Activated T-cell treated with anti-CD3 and anti-CD28 coated beads, Interleukin-2, amount 50 U/mL, for 1 hour (primary cell): ENCODE results near the gene CHRM1.
"Not testable (repeated sequence)": the region's sequence is repeated elsewhere in the genome, so short reads cannot be mapped to it uniquely, and the experiment has no call there.

Experiments
- DNase-seq: peaks from one replicate; pipeline ENCODE4 v3.0.0-alpha.2; 2020

The CHRM1 gene, protein sequence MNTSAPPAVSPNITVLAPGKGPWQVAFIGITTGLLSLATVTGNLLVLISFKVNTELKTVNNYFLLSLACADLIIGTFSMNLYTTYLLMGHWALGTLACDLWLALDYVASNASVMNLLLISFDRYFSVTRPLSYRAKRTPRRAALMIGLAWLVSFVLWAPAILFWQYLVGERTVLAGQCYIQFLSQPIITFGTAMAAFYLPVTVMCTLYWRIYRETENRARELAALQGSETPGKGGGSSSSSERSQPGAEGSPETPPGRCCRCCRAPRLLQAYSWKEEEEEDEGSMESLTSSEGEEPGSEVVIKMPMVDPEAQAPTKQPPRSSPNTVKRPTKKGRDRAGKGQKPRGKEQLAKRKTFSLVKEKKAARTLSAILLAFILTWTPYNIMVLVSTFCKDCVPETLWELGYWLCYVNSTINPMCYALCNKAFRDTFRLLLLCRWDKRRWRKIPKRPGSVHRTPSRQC

DNA sequence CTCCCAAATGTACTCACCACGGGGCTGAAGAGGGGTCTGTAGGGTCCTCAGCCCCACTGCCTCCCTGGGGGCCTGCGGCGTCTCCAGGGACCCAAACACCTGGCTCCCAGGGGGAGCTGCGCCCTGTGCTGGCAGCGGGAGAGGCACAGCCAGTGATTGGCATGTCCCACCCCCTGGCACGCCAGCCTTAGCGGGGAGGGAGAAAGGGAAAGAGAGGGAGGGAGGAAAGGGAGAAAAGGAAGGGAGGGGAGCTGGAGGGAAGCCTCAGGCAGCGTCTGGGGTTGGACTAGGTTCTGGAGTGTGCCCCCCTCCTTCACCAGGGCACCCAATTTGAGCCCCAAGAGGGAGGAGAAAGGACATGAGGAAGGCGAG is at the start of gene CHRM1:
TSS of gene CHRM1 (minus strand) at position 163 of the 372 bp plus-strand sequence. CDS start 10,263 bp downstream, outside the sequence.
- DNase-seq = no peak

GRCh38 chr11:62965574-62965973 is 44.4 kb upstream of the CHRM1 start:
- DNase-seq = no peak

DNA sequence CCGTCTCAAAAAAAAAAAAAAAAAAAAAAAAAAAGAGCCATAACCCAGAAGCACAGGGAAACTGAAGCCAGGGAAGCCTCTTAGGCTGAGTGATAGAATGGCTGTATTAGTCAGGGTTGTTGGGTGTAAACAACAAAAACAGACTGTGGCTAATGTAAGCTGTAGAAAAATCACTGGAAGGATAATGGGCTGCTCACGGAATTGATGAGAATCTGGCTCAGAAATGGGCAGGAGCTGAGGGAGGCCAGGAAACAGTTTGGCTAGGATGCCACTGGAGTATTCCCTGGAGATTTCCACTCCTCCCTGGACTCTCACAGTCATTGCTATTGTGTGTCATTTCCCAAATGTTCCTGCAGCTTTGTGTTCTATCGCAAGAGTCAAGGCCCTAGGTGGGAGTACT is 41.2 kb upstream of the CHRM1 start:
- DNase-seq = no peak

DNA sequence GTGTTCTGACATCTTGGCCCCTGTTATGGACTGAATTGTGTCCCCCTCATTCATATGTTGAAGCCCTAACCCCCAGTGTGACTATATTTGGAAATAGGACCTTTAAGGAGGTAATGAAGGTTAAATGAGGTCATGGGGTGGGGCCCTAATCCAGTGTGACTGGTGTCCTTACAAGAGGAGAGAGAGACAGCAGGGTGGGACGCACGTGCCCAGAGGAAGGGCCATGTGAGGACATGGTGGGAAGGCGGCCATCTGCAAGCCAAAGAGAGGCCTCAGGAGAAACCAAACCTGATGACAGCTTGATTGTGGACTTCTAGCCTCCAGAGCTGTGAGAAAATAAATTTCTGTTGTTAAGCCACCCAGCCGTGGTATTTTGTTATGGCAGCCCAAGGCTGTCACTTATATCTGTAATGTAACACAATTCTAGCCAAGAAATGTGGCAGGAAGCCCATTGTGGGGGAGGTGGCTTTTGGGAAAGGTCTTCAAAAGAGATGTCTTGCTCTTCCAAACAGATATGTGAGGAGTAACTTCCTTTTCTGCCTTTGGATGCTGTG is 39.9 kb upstream of the CHRM1 start:
- no peak for DNase-seq

DNA sequence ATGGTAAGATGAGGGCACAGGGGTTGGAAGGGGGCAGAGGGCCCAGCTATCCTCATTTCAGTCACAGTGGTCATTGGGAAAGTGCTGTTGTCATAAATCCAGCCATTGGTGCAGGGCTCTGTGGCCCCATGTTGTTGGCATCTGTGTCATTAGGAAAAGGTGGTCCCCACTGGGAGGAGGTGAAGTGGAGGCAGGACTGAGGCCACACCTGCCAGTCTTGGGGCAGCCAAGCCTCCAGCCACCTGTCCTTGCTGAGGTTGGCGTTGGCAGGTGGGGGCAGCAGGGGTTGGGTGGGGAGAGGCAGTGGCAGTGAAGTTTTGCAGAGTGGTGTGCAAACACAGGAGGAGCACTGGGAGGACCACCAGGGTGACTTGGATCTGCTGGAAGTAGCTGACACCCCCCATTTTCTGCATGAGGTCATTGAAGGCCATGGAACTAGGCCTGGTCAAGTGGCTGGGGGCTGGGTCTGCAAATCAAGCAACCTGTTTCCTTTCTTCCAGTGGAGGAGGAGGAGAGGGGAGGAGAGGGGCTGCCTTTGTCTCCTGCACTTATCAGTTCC is 38.3 kb upstream of the CHRM1 start:
- DNase-seq = no peak

DNA sequence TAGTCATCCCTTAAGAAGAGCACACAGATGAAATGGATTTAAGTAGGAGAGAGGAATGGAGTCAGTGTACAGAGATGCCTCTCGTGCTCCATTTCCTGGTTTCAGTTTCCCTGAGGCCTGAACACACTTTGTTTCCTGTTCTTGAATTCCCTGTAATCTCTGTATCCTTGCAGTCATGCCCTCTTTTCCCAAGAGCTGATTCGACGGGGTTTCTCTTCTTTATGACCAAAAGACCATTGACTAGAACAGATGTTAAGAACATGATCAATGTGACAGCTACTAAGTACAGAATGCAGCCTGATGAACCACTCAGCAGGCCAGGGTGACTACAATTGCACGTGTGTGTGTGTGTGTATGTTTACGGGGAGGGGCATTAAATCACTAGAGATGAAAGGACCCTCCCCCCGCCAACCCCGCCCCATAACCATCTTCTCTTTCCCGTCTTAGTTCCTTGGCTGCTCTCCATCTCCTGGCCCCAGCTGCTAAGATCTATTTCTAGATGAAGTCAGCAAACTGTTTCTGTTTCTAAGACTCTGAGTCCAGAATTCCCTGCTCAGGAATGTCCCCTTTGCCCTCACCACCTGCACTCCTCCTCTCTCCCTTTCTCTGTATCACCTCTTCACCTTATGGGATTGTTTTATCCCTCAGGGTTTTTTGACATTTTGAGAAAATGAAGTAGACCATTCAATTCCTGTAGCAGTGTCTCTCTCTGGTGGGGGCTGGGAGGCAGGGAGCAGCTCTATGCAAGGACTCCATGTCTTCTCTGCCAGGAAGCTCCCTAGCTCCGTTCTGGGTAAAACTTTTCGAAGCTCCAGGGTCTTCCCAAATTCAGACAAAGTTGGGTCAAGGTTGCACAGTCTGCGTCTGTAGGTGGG is 37.6 kb upstream of the CHRM1 start:
- no peak for DNase-seq

DNA sequence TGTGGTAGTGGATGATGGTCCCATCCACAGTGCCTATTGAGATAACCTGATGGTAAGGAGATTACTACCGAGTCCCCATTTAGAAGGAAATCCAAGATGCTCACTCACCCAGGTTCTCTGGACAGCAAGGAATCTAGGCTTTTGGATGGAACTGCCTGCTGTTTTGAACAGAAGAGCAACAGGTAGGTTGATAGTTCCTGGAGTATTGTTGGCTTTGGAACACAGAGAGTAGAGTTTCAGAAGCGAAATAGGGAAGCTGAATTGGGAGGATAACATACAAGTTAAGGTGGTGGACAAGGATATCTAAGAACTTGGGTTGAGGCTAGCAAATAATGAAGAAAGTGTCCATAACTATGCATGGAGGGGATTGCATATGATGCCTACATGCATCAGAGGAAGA is 36.0 kb upstream of the CHRM1 start:
- no peak for DNase-seq

GRCh38 chr11:62954478-62954877 is 33.3 kb upstream of the CHRM1 start:
- no peak for DNase-seq

DNA sequence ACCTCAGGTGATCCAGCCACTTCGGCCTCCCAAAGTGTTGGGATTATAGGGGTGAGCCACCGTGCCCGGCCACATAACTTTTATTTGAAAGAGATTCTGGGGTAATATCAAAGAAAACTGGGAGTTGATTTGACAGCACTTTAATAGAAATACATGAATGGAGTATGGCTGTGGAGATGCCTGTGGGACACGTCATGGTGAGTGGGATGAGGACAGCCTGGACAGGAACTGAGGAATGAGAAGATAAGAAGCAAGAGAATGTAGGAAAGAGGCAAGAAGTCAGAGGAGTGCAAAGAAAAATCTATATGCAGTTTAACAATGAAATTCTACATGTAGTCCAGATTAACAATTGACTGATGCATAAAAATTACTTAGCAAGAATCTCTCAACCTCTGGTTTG is 32.6 kb upstream of the CHRM1 start:
- DNase-seq = no peak

DNA sequence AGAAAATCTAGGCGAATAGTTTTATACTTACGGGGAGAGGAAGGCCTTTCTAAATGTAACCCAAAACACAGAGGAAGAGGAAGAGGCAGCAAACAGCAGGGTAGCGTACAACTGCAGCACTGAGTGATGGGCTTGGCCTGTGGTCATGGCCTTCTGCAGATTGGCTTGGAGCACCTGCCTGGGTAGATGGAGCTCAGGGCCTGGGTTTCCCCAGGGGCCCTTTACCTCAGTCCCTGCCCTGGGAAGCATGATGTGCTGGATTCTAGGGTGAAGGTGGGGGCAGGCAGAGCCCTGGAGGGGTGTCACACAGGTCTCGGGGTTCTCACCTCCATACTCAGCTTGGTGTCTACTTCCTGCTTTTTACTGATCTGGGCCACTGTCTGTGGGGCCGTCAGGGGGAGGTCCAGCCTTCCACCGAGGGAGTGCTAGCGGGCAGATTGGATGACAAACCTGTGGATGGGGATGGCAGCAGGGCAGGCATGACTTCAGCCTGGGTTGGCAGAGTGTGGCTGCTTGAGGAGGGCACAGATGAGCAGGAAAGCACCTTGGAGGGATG is 27.7 kb upstream of the CHRM1 start:
- DNase-seq = no peak

- DNase-seq = not testable (repeated sequence)
Measured at GRCh38 chr11:62945538-62945937, 24.4 kb upstream of the CHRM1 start.

GRCh38 chr11:62937528-62937927 is 16.4 kb upstream of the CHRM1 start:
- not testable (repeated sequence) for DNase-seq

DNA sequence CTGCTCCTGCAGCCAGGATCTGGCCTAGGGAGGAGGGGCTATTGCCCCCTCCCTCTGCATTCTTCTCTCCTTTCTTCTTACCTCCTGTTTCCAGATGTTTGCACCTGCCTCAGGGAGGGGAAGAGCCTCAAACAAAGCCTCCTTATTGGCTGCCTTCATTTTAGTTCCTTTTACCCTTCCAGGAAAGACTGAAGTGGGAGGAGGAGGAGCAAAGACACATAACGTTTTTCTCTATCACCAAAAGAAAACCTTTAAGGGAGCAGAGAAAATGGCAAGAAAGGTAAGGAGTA is 13.3 kb upstream of the CHRM1 start:
- no peak for DNase-seq

GRCh38 chr11:62933750-62934495 is 12.8 kb upstream of the CHRM1 start:
- no peak for DNase-seq

- DNase-seq = no peak
Measured at GRCh38 chr11:62933285-62933684, 12.1 kb upstream of the CHRM1 start.

GRCh38 chr11:62931499-62932278 is 10.5 kb upstream of the CHRM1 start:
- DNase-seq = no peak

- no peak for DNase-seq
Measured at GRCh38 chr11:62930666-62931065, 9.5 kb upstream of the CHRM1 start.

DNA sequence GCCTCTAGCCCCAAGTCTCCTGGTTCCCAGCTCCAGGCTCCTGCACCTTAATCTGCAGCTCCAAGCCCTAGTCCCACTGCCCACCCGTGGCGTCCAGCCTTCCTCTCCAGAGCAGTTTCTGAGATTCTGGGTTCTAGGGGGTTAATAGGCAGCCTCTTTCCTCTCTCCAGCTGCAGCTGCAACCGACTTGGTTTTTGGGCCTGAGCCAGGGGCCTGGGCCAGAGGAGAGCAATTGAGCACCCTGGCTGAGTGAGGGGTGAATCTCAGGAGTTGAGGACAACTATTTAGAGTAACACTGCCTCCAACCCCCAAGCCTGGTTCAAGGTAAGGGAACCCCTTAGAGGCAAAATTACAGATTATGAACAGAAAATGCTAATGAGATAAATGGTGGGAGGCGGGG is 9.0 kb upstream of the CHRM1 start:
- DNase-seq = no peak

GRCh38 chr11:62928011-62928410 is 6.8 kb upstream of the CHRM1 start:
- DNase-seq = no peak

- no peak for DNase-seq
Measured at GRCh38 chr11:62926680-62927455, 5.7 kb upstream of the CHRM1 start.
